Activated effector memory CD4-positive, alpha-beta T cell treated with anti-CD3 and anti-CD28 coated beads, Interleukin-2, amount 50 U/mL, for 16 hours (primary cell): ENCODE data around the gene HAP1.
"Not testable (repeated sequence)": the region's sequence is repeated elsewhere in the genome, so short reads cannot be mapped to it uniquely, and the experiment has no call there.

Source experiments
- DNase-seq: peaks from one replicate; pipeline ENCODE4 v3.0.0-alpha.2; 2020

HAP1 gene

GRCh38 chr17:41734139-41734948 is at the start of gene HAP1:
HAP1 (minus strand) TSS chr17:41734643; CDS start chr17:41734634, 9 bp downstream.
- no peak for DNase-seq

- no peak for DNase-seq
These were observed 47.7 kb upstream of the HAP1 start for GRCh38 chr17:41782142-41782541.

GRCh38 chr17:41781404-41782110 is 47.1 kb upstream of the HAP1 start:
- DNase-seq: no peak

- no peak for DNase-seq
These were observed 45.5 kb upstream of the HAP1 start for GRCh38 chr17:41779954-41780353.

- no peak for DNase-seq
These were observed 43.2 kb upstream of the HAP1 start for GRCh38 chr17:41777574-41778188.

GRCh38 chr17:41777157-41777573 is 42.7 kb upstream of the HAP1 start:
- no peak for DNase-seq

- DNase-seq: not testable (repeated sequence)
These were observed 41.9 kb upstream of the HAP1 start for GRCh38 chr17:41776262-41776900.

GRCh38 chr17:41775394-41776226 is 41.2 kb upstream of the HAP1 start:
- DNase-seq: no peak

- DNase-seq: no peak
These were observed 39.3 kb upstream of the HAP1 start for GRCh38 chr17:41773731-41774193.

- no peak for DNase-seq
These were observed 38.7 kb upstream of the HAP1 start for GRCh38 chr17:41773190-41773588.

GRCh38 chr17:41772586-41773189 is 38.2 kb upstream of the HAP1 start:
- DNase-seq: no peak

- no peak for DNase-seq
These were observed 37.8 kb upstream of the HAP1 start for GRCh38 chr17:41772218-41772585.

GRCh38 chr17:41771389-41772206 is 37.2 kb upstream of the HAP1 start:
- no peak for DNase-seq

- no peak for DNase-seq
These were observed 35.5 kb upstream of the HAP1 start for GRCh38 chr17:41769985-41770384.

- no peak for DNase-seq
These were observed 35.0 kb upstream of the HAP1 start for GRCh38 chr17:41769346-41769862.

GRCh38 chr17:41768682-41769288 is 34.3 kb upstream of the HAP1 start:
- DNase-seq: no peak

- DNase-seq: no peak
These were observed 33.0 kb upstream of the HAP1 start for GRCh38 chr17:41767324-41768042.

GRCh38 chr17:41766135-41766534 is 31.7 kb upstream of the HAP1 start:
- no peak for DNase-seq

- DNase-seq: no peak
These were observed 28.9 kb upstream of the HAP1 start for GRCh38 chr17:41763327-41763726.

- no peak for DNase-seq
These were observed 28.4 kb upstream of the HAP1 start for GRCh38 chr17:41762841-41763240.
